MM.1S (cell line): ENCODE data around the gene SYNDIG1.
"Not testable (repeated sequence)": the region's sequence is repeated elsewhere in the genome, so short reads cannot be mapped to it uniquely, and the experiment has no call there.

Source experiments
- DNase-seq: peaks from one replicate; pipeline ENCODE4 v3.0.0-alpha.2; 2015
- H2AFZ ChIP-seq: fragments of 300-600 bp; sonication (generic); 2 replicates; pipeline ENCODE4 v1.6.0; 2016; ENCODE audit warnings: antibody characterized with exemption, low read length
- H3F3A ChIP-seq: fragments of 300-600 bp; sonication (generic); 2 replicates; pipeline ENCODE4 v1.6.1; 2016; ENCODE audit warnings: mild to moderate bottlenecking, antibody characterized with exemption, low read length, moderate library complexity, mixed read lengths; ENCODE audit not compliant: insufficient read depth
- H3K27ac ChIP-seq: fragments of 300-600 bp; sonication (generic); 2 replicates; pipeline ENCODE4 v1.5.1; 2016; ENCODE audit warnings: mild to moderate bottlenecking, low read length
- H3K27me3 ChIP-seq: fragments of 300-600 bp; sonication (generic); replicated peaks from 2 replicates; pipeline ENCODE4 v1.6.0; 2016; ENCODE audit warnings: low read length; ENCODE audit not compliant: insufficient read depth
- H3K36me3 ChIP-seq: fragments of 300-600 bp; sonication (generic); replicated peaks from 2 replicates; pipeline ENCODE4 v1.6.1; 2016; ENCODE audit warnings: mild to moderate bottlenecking, low read length, mixed read lengths; ENCODE audit not compliant: insufficient read depth
- H3K4me1 ChIP-seq: fragments of 300-600 bp; sonication (generic); 2 replicates; pipeline ENCODE4 v1.6.1; 2016; ENCODE audit warnings: low read length, mixed read lengths
- H3K4me2 ChIP-seq: fragments of 300-600 bp; sonication (generic); 2 replicates; pipeline ENCODE4 v1.6.0; 2016; ENCODE audit warnings: low read depth, low read length
- H3K4me3 ChIP-seq: fragments of 300-600 bp; sonication (generic); 2 replicates; pipeline ENCODE4 v1.5.1; 2016; ENCODE audit warnings: low read length, mixed read lengths
- H3K79me2 ChIP-seq: fragments of 300-600 bp; sonication (generic); 2 replicates; pipeline ENCODE4 v1.6.1; 2016; ENCODE audit warnings: mixed run types, low read length, mixed read lengths
- H3K9ac ChIP-seq: fragments of 300-600 bp; sonication (generic); 2 replicates; pipeline ENCODE4 v1.6.1; 2016; ENCODE audit warnings: low read length, mixed read lengths
- H3K9me2 ChIP-seq: fragments of 300-600 bp; sonication (generic); replicated peaks from 2 replicates; pipeline ENCODE4 v1.6.1; 2016; ENCODE audit warnings: mild to moderate bottlenecking, low read length, mixed read lengths; ENCODE audit not compliant: insufficient read depth
- H3K9me3 ChIP-seq: fragments of 300-600 bp; sonication (generic); replicated peaks from 2 replicates; pipeline ENCODE4 v1.6.1; 2016; ENCODE audit warnings: mild to moderate bottlenecking, low read length, mixed read lengths; ENCODE audit not compliant: insufficient read depth
- H4K20me1 ChIP-seq: fragments of 300-600 bp; sonication (generic); 2 replicates; pipeline ENCODE4 v1.6.1; 2016; ENCODE audit warnings: mild to moderate bottlenecking, low read length, moderate library complexity, mixed read lengths; ENCODE audit not compliant: insufficient read depth
- CTCF ChIP-seq: fragments of 300-600 bp; sonication (generic); IDR thresholded peaks from 2 replicates; pipeline ENCODE4 v1.5.1; 2016; ENCODE audit warnings: antibody characterized with exemption, low read length, mixed read lengths
- EZH2 ChIP-seq: fragments of 300-600 bp; sonication (generic); optimal IDR thresholded peaks from 2 replicates; pipeline ENCODE3; 2017; ENCODE audit warnings: low read depth, mild to moderate bottlenecking, antibody characterized with exemption, low read length, mixed read lengths
- EZH2phosphoT487 ChIP-seq: fragments of 300-600 bp; sonication (generic); IDR thresholded peaks from 2 replicates; pipeline ENCODE4 v1.6.1; 2018; ENCODE audit warnings: antibody characterized with exemption, low read length

SYNDIG1 gene

GRCh38 chr20:24619212-24619611 lies 149.8 kb downstream of the SYNDIG1 start:
- H3K27me3 ChIP-seq: no peaks in the 10 kb centered on the region
- no peaks in the 10 kb centered on the region for H4K20me1 ChIP-seq
- H3K4me1 ChIP-seq: no peaks in the 10 kb centered on the region
- no peaks in the 10 kb centered on the region for H3K9me2 ChIP-seq
- TF ChIP-seq EZH2 (no peak), CTCF (no peak), EZH2phosphoT487 (no peak)
- DNase-seq: no peak
- no peaks in the 10 kb centered on the region for H3K36me3 ChIP-seq
- no peak overlapping the region for H2AFZ ChIP-seq
- H3K9ac ChIP-seq: no peak overlapping the region
- no peaks in the 10 kb centered on the region for H3F3A ChIP-seq
- H3K4me2 ChIP-seq: no peak overlapping the region
- no peaks in the 10 kb centered on the region for H3K9me3 ChIP-seq
- no peak overlapping the region for H3K27ac ChIP-seq
- H3K4me3 ChIP-seq: no peak overlapping the region
- no peaks in the 10 kb centered on the region for H3K79me2 ChIP-seq

DNA sequence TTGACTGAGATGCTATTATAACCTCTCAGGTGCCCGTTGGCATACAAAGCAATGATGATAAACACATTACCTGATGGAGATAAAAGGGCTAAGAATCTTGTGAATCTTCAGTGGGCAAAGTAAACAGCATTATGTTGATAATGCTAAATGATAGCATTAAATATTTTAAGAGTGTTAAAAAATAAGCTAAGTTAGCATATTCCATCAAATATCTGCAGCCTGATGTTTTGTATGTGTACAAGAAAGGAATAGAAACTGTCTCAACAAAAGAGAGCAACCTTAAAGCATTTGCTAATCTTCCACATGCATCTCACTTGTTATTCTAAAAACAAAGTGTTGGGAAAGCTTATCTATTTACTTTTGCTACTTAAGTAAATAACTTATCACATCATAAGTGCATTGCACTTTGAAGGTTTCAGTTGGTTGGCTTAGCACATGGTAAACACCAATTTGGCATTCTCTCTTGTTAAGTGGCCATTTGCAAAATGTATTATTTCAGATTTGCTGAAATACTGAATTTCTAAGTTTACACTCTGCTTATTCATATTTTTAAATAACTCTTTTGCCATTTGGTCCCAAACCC lies 151.6 kb downstream of the SYNDIG1 start:
- no peaks in the 10 kb centered on the region for H3K9me3 ChIP-seq
- H4K20me1 ChIP-seq: no peaks in the 10 kb centered on the region
- no peaks in the 10 kb centered on the region for H3K36me3 ChIP-seq
- TF ChIP-seq EZH2 (no peak), CTCF (no peak)
- no peak overlapping the region for H2AFZ ChIP-seq
- DNase-seq: no peak
- no peak overlapping the region for H3K27ac ChIP-seq
- H3K4me3 ChIP-seq: no peak overlapping the region
- H3K9ac ChIP-seq: no peak overlapping the region
- H3K4me2 ChIP-seq: no peak overlapping the region
- no peaks in the 10 kb centered on the region for H3K9me2 ChIP-seq
- H3K79me2 ChIP-seq: no peaks in the 10 kb centered on the region
- no peaks in the 10 kb centered on the region for H3K27me3 ChIP-seq
- H3F3A ChIP-seq: no peaks in the 10 kb centered on the region
- H3K4me1 ChIP-seq: no peaks in the 10 kb centered on the region

- no peaks in the 10 kb centered on the region for H3K9me3 ChIP-seq
- no peaks in the 10 kb centered on the region for H3K79me2 ChIP-seq
- DNase-seq: no peak
- H3K4me1 ChIP-seq: no peaks in the 10 kb centered on the region
- no peak for TF ChIP-seq CTCF
- TF ChIP-seq EZH2phosphoT487: no peak
- TF ChIP-seq EZH2: no peak
- no peaks in the 10 kb centered on the region for H3K36me3 ChIP-seq
- no peak overlapping the region for H2AFZ ChIP-seq
- H3F3A ChIP-seq: no peaks in the 10 kb centered on the region
- H4K20me1 ChIP-seq: no peaks in the 10 kb centered on the region
- no peak overlapping the region for H3K4me3 ChIP-seq
- H3K4me2 ChIP-seq: no peak overlapping the region
- no peaks in the 10 kb centered on the region for H3K9me2 ChIP-seq
- H3K27me3 ChIP-seq: no peaks in the 10 kb centered on the region
- no peak overlapping the region for H3K27ac ChIP-seq
- H3K9ac ChIP-seq: no peak overlapping the region
Measured at GRCh38 chr20:24622856-24623255, 153.4 kb downstream of the SYNDIG1 start.

GRCh38 chr20:24626141-24626540 lies 156.7 kb downstream of the SYNDIG1 start:
- not testable (repeated sequence) for H3K79me2 ChIP-seq, H3K9me3 ChIP-seq, H4K20me1 ChIP-seq, H3K4me2 ChIP-seq, H3K9me2 ChIP-seq, H2AFZ ChIP-seq, H3K4me3 ChIP-seq, H3K9ac ChIP-seq, H3F3A ChIP-seq, DNase-seq, H3K36me3 ChIP-seq, H3K27ac ChIP-seq, H3K4me1 ChIP-seq, H3K27me3 ChIP-seq
